ENCODE results near the gene JAML. TPM values are rescaled to one million over a fixed set of nuclear protein-coding genes. Genes with fewer than 3 reads are reported as not detected.

The JAML gene
- total RNA-seq, 1 experiment from 2014 or later, result not detected

DNA sequence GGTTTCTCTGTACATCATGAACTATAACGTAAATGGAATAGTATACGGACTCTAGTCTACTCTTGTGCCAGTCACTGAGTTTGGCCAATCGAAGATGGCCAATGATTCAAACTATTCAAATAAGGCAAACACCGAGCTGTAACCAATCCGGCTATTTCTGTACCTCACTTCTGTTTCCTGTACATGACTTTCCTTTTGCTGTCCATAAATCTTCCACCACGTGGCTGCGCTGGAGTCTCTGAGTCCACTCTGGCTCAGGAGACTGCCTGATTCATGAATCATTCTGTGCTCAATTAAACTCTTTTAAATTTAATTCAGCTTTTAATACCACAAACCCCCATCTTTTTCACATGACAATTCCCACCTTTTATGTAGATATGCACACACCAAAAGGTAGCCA is 1.5 kb upstream of the JAML start:
- no TSS peak for BruUV-seq (replicated peaks)
- H3K4me3 Mint-ChIP-seq (ENCODE audit: low read depth, unreplicated experiment), result no peak overlapping the region
- H3K9me3 Mint-ChIP-seq (ENCODE audit: low read depth, unreplicated experiment), result no peaks in the 10 kb centered on the region
- no peak overlapping the region for H3K27ac Mint-ChIP-seq (ENCODE audit: unreplicated experiment)
- H3K36me3 Mint-ChIP-seq (ENCODE audit: insufficient read depth, unreplicated experiment), result no peaks in the 10 kb centered on the region
- TF ChIP-seq, protein P1, sequence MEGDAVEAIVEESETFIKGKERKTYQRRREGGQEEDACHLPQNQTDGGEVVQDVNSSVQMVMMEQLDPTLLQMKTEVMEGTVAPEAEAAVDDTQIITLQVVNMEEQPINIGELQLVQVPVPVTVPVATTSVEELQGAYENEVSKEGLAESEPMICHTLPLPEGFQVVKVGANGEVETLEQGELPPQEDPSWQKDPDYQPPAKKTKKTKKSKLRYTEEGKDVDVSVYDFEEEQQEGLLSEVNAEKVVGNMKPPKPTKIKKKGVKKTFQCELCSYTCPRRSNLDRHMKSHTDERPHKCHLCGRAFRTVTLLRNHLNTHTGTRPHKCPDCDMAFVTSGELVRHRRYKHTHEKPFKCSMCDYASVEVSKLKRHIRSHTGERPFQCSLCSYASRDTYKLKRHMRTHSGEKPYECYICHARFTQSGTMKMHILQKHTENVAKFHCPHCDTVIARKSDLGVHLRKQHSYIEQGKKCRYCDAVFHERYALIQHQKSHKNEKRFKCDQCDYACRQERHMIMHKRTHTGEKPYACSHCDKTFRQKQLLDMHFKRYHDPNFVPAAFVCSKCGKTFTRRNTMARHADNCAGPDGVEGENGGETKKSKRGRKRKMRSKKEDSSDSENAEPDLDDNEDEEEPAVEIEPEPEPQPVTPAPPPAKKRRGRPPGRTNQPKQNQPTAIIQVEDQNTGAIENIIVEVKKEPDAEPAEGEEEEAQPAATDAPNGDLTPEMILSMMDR (IDR thresholded peaks at IDR 0.05; ENCODE audit: unreplicated experiment), result no peak
- no peak for DNase-seq
- no peaks in the 10 kb centered on the region for H3K27me3 Mint-ChIP-seq (ENCODE audit: unreplicated experiment)
- no peaks in the 10 kb centered on the region for H3K4me1 Mint-ChIP-seq (ENCODE audit: low read depth, unreplicated experiment)
- intact Hi-C loops (cut with micrococcal nuclease; ENCODE audit: unreplicated experiment), result no loop called here
- CTCF ChIA-PET, result interaction anchor here (1.0 kb wide), 1 partner anchor 10 kb away, joined by 3 read pairs; no protein-coding TSS in a partner anchor

DNA sequence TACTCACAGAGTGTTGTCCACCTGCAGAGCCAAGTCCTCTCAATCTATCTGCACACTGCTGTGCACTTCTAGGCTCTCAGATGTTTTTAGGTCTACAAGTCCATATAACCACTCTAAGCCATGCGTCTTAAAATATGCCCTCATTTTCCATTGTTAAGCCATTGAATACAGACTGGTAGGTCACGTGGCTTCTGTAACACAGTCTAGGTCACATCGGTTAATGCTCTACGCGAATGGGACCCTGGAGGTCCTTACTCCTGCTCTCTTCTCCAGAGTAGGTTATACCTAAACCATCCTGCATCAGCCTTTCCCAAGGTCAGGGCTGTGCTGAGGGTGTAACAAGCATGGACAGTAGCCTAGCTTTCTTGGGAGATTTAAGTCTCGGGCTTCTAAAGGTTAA is 819 bp downstream of the JAML start:
- H3K4me1 Mint-ChIP-seq (ENCODE audit: low read depth, unreplicated experiment), result peaks cover 9% of the 10 kb centered on the region
- no TSS peak for BruUV-seq (replicated peaks)
- no peaks in the 10 kb centered on the region for H3K27me3 Mint-ChIP-seq (ENCODE audit: unreplicated experiment)
- no peak overlapping the region for H3K27ac Mint-ChIP-seq (ENCODE audit: unreplicated experiment)
- TF ChIP-seq, protein P1 (IDR thresholded peaks at IDR 0.05; ENCODE audit: unreplicated experiment), result no peak
- intact Hi-C loops (cut with micrococcal nuclease; ENCODE audit: unreplicated experiment), result no loop called here
- no peaks in the 10 kb centered on the region for H3K9me3 Mint-ChIP-seq (ENCODE audit: low read depth, unreplicated experiment)
- H3K36me3 Mint-ChIP-seq (ENCODE audit: insufficient read depth, unreplicated experiment), result peaks cover 4% of the 10 kb centered on the region
- CTCF ChIA-PET, result no interaction called here
- DNase-seq, result no peak
- H3K4me3 Mint-ChIP-seq (ENCODE audit: low read depth, unreplicated experiment), result no peak overlapping the region

DNA sequence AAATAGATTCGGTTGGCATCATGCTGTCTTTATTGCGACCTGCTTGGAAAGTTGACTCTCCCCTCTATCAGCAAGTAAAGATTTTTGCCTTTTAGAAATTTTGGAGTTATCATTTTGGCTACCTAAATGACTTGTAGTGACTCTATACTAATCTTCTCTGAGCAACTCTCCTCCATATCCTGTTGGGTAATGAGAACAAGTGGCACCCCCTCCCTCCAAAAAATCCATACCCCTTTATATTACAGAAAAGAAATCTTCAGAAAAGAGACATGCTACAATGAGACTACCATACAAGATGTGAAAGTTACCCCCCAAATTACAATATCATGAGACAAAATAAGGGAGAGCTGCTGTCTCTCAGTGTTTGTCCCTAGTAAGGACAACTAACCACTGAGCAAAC is 1.2 kb downstream of the JAML start:
- no peak for DNase-seq
- TF ChIP-seq, protein P1 (IDR thresholded peaks at IDR 0.05; ENCODE audit: unreplicated experiment), result no peak
- Mint-ChIP-seq H3K4me1 (ENCODE audit: low read depth, unreplicated experiment) (peaks cover 9% of the 10 kb centered on the region), H3K27ac (ENCODE audit: unreplicated experiment) (no peak overlapping the region), H3K9me3 (ENCODE audit: low read depth, unreplicated experiment) (no peaks in the 10 kb centered on the region), H3K36me3 (ENCODE audit: insufficient read depth, unreplicated experiment) (peaks cover 4% of the 10 kb centered on the region), H3K27me3 (ENCODE audit: unreplicated experiment) (no peaks in the 10 kb centered on the region), H3K4me3 (ENCODE audit: low read depth, unreplicated experiment) (no peak overlapping the region)
- no TSS peak for BruUV-seq (replicated peaks)
- intact Hi-C loops (cut with micrococcal nuclease; ENCODE audit: unreplicated experiment), result no loop called here
- CTCF ChIA-PET, result no interaction called here

DNA sequence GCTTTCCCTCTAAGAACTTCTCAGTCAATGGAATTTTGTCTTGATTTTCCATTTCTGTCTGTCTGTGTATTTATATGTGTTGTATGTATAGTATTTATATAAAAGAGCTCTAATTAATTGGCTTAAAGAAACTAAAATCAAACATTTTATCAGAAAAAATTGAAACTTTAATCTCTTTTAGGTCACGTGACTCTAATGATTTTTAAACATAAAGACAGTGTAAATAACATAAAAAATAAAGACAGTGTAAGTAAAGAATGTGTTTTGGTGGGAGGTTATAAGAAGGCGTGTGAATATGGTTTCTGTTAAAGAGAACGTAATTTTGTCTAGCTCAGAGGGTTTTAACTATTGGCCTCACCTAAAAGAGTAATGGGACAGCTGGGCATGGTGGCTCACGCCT is 2.4 kb downstream of the JAML start:
- Mint-ChIP-seq H3K9me3 (ENCODE audit: low read depth, unreplicated experiment) (no peaks in the 10 kb centered on the region), H3K27ac (ENCODE audit: unreplicated experiment) (no peak overlapping the region), H3K27me3 (ENCODE audit: unreplicated experiment) (no peaks in the 10 kb centered on the region), H3K36me3 (ENCODE audit: insufficient read depth, unreplicated experiment) (peaks cover 4% of the 10 kb centered on the region), H3K4me3 (ENCODE audit: low read depth, unreplicated experiment) (no peak overlapping the region), H3K4me1 (ENCODE audit: low read depth, unreplicated experiment) (peaks cover 9% of the 10 kb centered on the region)
- BruUV-seq (replicated peaks), result no TSS peak
- intact Hi-C loops (cut with micrococcal nuclease; ENCODE audit: unreplicated experiment), result no loop called here
- CTCF ChIA-PET, result no interaction called here
- no peak for DNase-seq
- TF ChIP-seq, protein P1 (IDR thresholded peaks at IDR 0.05; ENCODE audit: unreplicated experiment), result no peak
